Kidney (tissue), 14 donors: ENCODE results near the gene SOX1. TPM values are rescaled to one million over a fixed set of nuclear protein-coding genes. Genes with fewer than 3 reads are reported as not detected.

Experiments
- DNase-seq, 5 donors: peaks; one replicate each; pipeline ENCODE4 v3.0.0-alpha.2; 2013 to 2020
- FAIRE-seq: peaks from 2 replicates; lab custom pipeline; 2012; peaks lifted over from hg19 to GRCh38; lab: Jason Lieb, UNC
- H3K27ac ChIP-seq, 2 donors: one replicate each; pipeline ENCODE4 v1.7.0; 2013; ENCODE audit warnings: low read depth in 2 of 2, low read length in 2 of 2, inconsistent platforms in 1 of 2
- H3K27me3 ChIP-seq: one replicate; pipeline ENCODE4 v1.7.1; 2013; ENCODE audit warnings: low read length, inconsistent platforms; ENCODE audit not compliant: control insufficient read depth, insufficient read depth
- H3K36me3 ChIP-seq, 3 donors: one replicate each; pipeline versions ENCODE4 v1.7.0 to v1.7.1; 2013; ENCODE audit warnings: low read length in 3 of 3, control low read depth in 1 of 3, inconsistent platforms in 1 of 3; ENCODE audit not compliant: insufficient read depth in 3 of 3, control insufficient read depth in 2 of 3
- H3K4me1 ChIP-seq, 3 donors: one replicate each; pipeline versions ENCODE4 v1.7.0 to v1.7.1; 2013; ENCODE audit warnings: low read length in 3 of 3, inconsistent platforms in 1 of 3, low read depth in 1 of 3; ENCODE audit not compliant: control insufficient read depth in 2 of 3, insufficient read depth in 2 of 3
- H3K4me3 ChIP-seq, 3 donors: one replicate each; pipeline versions ENCODE4 v1.7.0 to v1.8.1; 2013; ENCODE audit warnings: low read length in 3 of 3, control low read depth in 1 of 3, inconsistent platforms in 1 of 3
- H3K9ac ChIP-seq, 3 donors: one replicate each; pipeline versions ENCODE4 v1.7.0 to v1.7.1; 2013; ENCODE audit warnings: low read length in 3 of 3, control low read depth in 1 of 3, inconsistent platforms in 1 of 3
- H3K9me3 ChIP-seq, 3 donors: one replicate each; pipeline versions ENCODE4 v1.7.0 to v1.7.1; 2013; ENCODE audit warnings: low read length in 3 of 3, control low read depth in 1 of 3, inconsistent platforms in 1 of 3; ENCODE audit not compliant: control insufficient read depth in 2 of 3, insufficient read depth in 1 of 3
- intact Hi-C: fragments of 100-400 bp; cut with DNase I; formaldehyde crosslinking; loops from one replicate; pipeline ENCODE4 v1.11.1; 2022
- polyA plus RNA-seq: library from polyadenylated mRNA; stranded (reverse); fragments of 350-450 nt; fragmentation: Illumina TruSeq; extraction: RNeasy Lipid Tissue Mini Kit (QIAGEN cat#74804); gene quantifications from one replicate; pipeline ENCODE4 v1.2.3, GENCODE V29; 2014; ENCODE audit warnings: low read depth, low replicate concordance; ENCODE audit not compliant: insufficient read depth
- total RNA-seq: library from RNA; stranded (reverse); fragmentation: NEBNext Ultra II Directional; extraction: Animal tissue kit (Norgen Biotek cat#: 25700); gene quantifications from one replicate; pipeline ENCODE4 v1.2.1, GENCODE V29; 2021
- TF ChIP-seq, protein P1 (sequence below): IDR thresholded peaks from 3 replicates; pipeline ENCODE4 v1.5.1; 2012; ENCODE audit warnings: mild to moderate bottlenecking, moderate library complexity, borderline replicate concordance; ENCODE audit not compliant: insufficient read depth; ENCODE audit errors: extremely low read depth
- donor health status: control.
- donor health status: control.
- donor health status: control.
- donor health status: control.
- donor health status: control.
- donor health status: DM: yes; HTN: yes; CAD: no.
- donor health status: Normal renal cell carcinoma (clear cell type).

Gene SOX1
- total and polyA plus RNA-seq, 2 donors from 2014 or later = not detected

- DNase-seq = no peak
- Histone ChIP-seq H3K36me3 (no peaks in the 10 kb centered on the region), H3K27ac (no peak overlapping the region), H3K27me3 (peaks cover 73% of the 10 kb centered on the region), H3K9ac (no peak overlapping the region), H3K4me1 (no peaks in the 10 kb centered on the region), H3K9me3 (no peaks in the 10 kb centered on the region), H3K4me3 (no peak overlapping the region)
- FAIRE-seq = no peak
- intact Hi-C loops = no loop called here
- TF ChIP-seq, protein P1, sequence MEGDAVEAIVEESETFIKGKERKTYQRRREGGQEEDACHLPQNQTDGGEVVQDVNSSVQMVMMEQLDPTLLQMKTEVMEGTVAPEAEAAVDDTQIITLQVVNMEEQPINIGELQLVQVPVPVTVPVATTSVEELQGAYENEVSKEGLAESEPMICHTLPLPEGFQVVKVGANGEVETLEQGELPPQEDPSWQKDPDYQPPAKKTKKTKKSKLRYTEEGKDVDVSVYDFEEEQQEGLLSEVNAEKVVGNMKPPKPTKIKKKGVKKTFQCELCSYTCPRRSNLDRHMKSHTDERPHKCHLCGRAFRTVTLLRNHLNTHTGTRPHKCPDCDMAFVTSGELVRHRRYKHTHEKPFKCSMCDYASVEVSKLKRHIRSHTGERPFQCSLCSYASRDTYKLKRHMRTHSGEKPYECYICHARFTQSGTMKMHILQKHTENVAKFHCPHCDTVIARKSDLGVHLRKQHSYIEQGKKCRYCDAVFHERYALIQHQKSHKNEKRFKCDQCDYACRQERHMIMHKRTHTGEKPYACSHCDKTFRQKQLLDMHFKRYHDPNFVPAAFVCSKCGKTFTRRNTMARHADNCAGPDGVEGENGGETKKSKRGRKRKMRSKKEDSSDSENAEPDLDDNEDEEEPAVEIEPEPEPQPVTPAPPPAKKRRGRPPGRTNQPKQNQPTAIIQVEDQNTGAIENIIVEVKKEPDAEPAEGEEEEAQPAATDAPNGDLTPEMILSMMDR = no peak
Measured at GRCh38 chr13:112056739-112057438, 10.1 kb upstream of the SOX1 start.

GRCh38 chr13:112057439-112057735 is 9.6 kb upstream of the SOX1 start:
- no peak for FAIRE-seq
- Histone ChIP-seq H3K4me3 (no peak overlapping the region), H3K4me1 (no peaks in the 10 kb centered on the region), H3K9me3 (no peaks in the 10 kb centered on the region), H3K27me3 (peaks cover 72% of the 10 kb centered on the region), H3K9ac (no peak overlapping the region), H3K36me3 (no peaks in the 10 kb centered on the region), H3K27ac (no peak overlapping the region)
- intact Hi-C loops = no loop called here
- TF ChIP-seq, protein P1 = no peak
- no peak for DNase-seq

DNA sequence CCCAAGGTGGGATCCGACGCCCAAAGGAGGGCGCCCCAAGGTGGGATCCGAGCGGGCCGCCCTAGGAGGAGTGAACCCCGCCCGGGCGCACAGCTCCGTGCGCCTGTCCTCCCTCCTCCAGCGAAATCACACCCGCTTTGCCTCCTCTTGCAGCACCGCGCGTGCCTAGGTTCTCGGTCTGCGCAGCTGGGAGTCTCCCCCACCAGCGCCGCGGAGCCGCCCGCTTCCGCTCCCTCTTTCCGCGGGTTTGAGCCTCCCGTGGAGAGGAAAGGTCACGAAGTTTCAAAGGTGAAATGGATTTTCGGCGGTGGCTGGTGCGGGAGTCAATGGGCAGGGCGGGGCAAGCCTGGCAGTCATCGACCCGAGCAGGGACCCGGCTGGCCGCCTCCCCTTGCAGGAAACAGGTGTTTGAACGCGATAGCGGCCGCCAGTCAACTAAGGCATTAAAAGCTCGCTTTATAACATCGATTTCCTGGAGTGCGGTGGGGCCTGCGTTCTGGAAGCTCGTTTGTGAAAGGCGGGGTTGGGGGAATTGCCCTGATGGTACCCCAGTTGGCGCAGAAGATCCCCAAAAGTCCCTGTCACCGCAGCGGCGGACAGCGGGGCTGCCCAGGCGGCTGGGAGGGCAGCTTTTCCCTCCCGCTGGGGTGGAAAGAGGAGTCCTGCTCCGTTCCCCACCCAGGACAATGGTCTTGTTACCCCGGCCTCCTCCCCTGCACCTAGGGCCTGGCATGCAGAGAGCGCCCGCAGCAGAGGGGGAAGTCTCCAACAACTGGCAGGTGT is 9.0 kb upstream of the SOX1 start:
- H3K36me3 ChIP-seq = no peaks in the 10 kb centered on the region
- intact Hi-C loops = no loop called here
- no peak overlapping the region for H3K9ac ChIP-seq
- H3K4me3 ChIP-seq = no peak overlapping the region
- peaks cover 69% of the 10 kb centered on the region for H3K27me3 ChIP-seq
- FAIRE-seq = no peak
- DNase-seq = no peak
- TF ChIP-seq, protein P1 = no peak
- H3K4me1 ChIP-seq = no peaks in the 10 kb centered on the region
- no peaks in the 10 kb centered on the region for H3K9me3 ChIP-seq
- H3K27ac ChIP-seq = no peak overlapping the region
